ENCODE measurements around the gene ROBO3. TPM values are rescaled to one million over a fixed set of nuclear protein-coding genes. Genes with fewer than 3 reads are reported as not detected.

ROBO3 gene
- total RNA-seq, 4 donors from 2014 or later = 7.1 to 21.8 (median 11.1) TPM

DNA sequence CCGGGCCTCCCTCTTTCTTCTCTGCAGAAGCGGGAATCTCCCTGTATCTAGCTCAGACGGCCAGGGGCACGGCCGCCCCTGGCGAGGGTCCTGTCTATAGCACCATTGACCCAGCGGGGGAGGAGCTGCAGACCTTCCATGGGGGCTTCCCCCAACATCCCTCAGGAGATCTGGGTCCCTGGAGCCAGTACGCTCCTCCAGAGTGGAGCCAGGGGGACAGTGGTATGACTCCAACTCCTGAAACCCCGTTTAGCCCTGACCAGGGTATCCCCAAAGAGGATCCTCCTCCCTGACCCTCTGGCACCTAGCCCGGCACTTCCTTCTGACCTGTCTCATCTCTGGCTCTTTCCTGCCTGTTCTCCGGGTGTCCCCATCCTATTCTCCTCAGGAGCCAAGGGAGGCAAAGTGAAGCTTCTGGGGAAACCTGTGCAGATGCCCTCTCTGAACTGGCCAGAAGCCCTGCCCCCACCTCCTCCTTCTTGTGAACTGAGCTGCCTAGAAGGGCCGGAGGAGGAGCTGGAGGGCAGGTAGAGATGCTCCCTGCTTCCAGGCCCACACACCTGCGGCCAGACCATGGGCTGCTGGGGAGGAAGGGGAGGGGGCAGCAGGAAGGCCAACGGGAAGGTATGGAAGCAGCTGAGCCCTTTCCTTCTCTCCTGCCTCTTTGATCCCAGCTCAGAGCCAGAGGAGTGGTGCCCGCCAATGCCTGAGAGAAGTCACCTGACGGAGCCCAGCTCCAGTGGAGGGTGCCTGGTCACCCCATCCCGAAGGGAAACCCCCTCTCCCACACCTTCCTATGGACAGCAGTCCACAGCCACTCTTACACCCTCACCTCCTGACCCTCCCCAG is 12.9 kb downstream of the ROBO3 start:
- intact Hi-C loops (cut with DNase I; ENCODE audit: low total_unique reads) = no loop called here
- TF ChIP-seq, protein P1, sequence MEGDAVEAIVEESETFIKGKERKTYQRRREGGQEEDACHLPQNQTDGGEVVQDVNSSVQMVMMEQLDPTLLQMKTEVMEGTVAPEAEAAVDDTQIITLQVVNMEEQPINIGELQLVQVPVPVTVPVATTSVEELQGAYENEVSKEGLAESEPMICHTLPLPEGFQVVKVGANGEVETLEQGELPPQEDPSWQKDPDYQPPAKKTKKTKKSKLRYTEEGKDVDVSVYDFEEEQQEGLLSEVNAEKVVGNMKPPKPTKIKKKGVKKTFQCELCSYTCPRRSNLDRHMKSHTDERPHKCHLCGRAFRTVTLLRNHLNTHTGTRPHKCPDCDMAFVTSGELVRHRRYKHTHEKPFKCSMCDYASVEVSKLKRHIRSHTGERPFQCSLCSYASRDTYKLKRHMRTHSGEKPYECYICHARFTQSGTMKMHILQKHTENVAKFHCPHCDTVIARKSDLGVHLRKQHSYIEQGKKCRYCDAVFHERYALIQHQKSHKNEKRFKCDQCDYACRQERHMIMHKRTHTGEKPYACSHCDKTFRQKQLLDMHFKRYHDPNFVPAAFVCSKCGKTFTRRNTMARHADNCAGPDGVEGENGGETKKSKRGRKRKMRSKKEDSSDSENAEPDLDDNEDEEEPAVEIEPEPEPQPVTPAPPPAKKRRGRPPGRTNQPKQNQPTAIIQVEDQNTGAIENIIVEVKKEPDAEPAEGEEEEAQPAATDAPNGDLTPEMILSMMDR (IDR thresholded peaks at IDR 0.05) = no peak
- no peak for TF ChIP-seq POLR2A (IDR thresholded peaks at IDR 0.05)
- peak overlapping the region in 1 of 2 donors; percentile 87 for H3K27ac ChIP-seq
- DNase-seq = no peak
- no peaks in the 10 kb centered on the region for H3K36me3 ChIP-seq
- no peaks in the 10 kb centered on the region for H3K9me3 ChIP-seq
- no peak overlapping the region for H3K4me3 ChIP-seq
- no peaks in the 10 kb centered on the region for H3K27me3 ChIP-seq
- H3K4me1 ChIP-seq = peaks cover 0 to 4% of the 10 kb centered on the region in 2 donors

DNA sequence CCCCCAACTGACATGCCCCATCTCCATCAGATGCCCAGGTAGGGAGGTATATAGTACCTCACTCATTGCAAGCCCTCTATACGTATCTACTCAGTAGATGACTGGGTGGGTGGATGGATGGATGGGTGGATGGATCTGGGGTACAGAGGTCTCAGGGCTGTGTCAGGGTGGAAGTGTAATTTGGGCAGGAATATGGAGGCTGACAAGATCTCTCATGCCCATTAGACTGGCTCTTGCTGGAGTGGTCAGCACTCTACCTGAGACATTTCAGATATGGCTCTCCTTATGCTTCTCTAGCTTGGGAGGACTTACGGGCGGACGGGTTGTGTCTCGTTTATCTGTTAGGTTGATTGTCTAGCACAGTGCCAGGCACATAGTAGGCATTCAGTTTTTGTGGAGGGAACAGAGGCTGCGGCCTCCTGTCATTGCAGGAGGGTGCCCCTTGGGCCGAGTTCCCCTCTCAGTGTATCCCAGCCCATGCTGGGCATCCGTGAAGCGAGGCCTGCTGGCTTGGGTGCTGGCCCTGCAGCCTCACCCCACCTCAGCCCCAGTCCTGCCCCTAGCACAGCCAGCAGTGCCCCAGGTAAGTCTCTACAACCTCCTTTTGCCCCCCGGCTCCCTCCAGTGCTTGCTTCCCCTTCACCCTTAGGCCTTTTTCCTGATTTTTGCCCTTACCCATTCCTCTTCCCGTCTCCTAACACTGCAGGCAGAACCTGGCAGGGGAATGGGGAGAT is 13.7 kb downstream of the ROBO3 start:
- DNase-seq = no peak
- H3K27me3 ChIP-seq = no peaks in the 10 kb centered on the region
- TF ChIP-seq, protein P1 (IDR thresholded peaks at IDR 0.05) = no peak
- TF ChIP-seq POLR2A (IDR thresholded peaks at IDR 0.05) = no peak
- no peak overlapping the region for H3K27ac ChIP-seq
- intact Hi-C loops (cut with DNase I; ENCODE audit: low total_unique reads) = no loop called here
- H3K36me3 ChIP-seq = no peaks in the 10 kb centered on the region
- H3K9me3 ChIP-seq = no peaks in the 10 kb centered on the region
- no peak overlapping the region for H3K4me3 ChIP-seq
- peaks cover 0 to 4% of the 10 kb centered on the region in 2 donors for H3K4me1 ChIP-seq

- no peak for DNase-seq
- intact Hi-C loops (cut with DNase I; ENCODE audit: low total_unique reads) = no loop called here
- H3K27ac ChIP-seq = no peak overlapping the region
- H3K27me3 ChIP-seq = no peaks in the 10 kb centered on the region
- H3K9me3 ChIP-seq = no peaks in the 10 kb centered on the region
- peaks cover 0 to 4% of the 10 kb centered on the region in 2 donors for H3K4me1 ChIP-seq
- TF ChIP-seq, protein P1 (IDR thresholded peaks at IDR 0.05) = no peak
- no peak for TF ChIP-seq POLR2A (IDR thresholded peaks at IDR 0.05)
- no peaks in the 10 kb centered on the region for H3K36me3 ChIP-seq
- no peak overlapping the region for H3K4me3 ChIP-seq
Observed at GRCh38 chr11:124879493-124880289, 14.5 kb downstream of the ROBO3 start.

DNA sequence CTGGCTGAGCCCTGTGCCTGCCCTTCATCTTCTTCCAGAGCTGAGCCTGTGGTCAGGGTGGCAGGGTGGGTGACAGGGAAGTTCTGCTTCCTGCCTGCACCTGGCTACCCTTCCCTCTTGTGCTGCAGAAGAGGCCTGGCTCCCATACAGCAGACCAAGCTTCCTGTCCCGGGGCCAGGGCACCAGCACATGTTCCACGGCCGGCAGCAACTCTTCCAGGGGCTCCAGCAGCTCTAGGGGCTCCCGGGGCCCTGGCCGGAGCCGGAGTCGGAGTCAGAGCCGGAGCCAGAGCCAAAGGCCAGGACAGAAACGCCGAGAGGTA is 15.0 kb downstream of the ROBO3 start:
- no peaks in the 10 kb centered on the region for H3K9me3 ChIP-seq
- H3K36me3 ChIP-seq = no peaks in the 10 kb centered on the region
- peaks cover 0 to 4% of the 10 kb centered on the region in 2 donors for H3K4me1 ChIP-seq
- H3K27ac ChIP-seq = no peak overlapping the region
- intact Hi-C loops (cut with DNase I; ENCODE audit: low total_unique reads) = no loop called here
- TF ChIP-seq, protein P1 (IDR thresholded peaks at IDR 0.05) = no peak
- TF ChIP-seq POLR2A (IDR thresholded peaks at IDR 0.05) = no peak
- no peak overlapping the region for H3K4me3 ChIP-seq
- no peak for DNase-seq
- no peaks in the 10 kb centered on the region for H3K27me3 ChIP-seq

All from uterus (tissue), 4 donors.